Measurements from ENCODE around the gene HOXA1.

HOXA1 gene

GRCh38 chr7:27110186-27111031 is 14.6 kb upstream of the HOXA1 start:
- no peak for DNase-seq (ENCODE audit: low read depth)
- H3K4me3 ChIP-seq (ENCODE audit: low read length) = no peak overlapping the region
- no peak for TF ChIP-seq CTCF (conservative IDR thresholded peaks at IDR 0.05; ENCODE audit: low read depth, low read length)

GRCh38 chr7:27109466-27110185 is 13.8 kb upstream of the HOXA1 start:
- no peak for DNase-seq (ENCODE audit: low read depth)
- no peak overlapping the region for H3K4me3 ChIP-seq (ENCODE audit: low read length)
- TF ChIP-seq CTCF (conservative IDR thresholded peaks at IDR 0.05; ENCODE audit: low read depth, low read length) = no peak

GRCh38 chr7:27108390-27109127 is 12.8 kb upstream of the HOXA1 start:
- TF ChIP-seq CTCF (conservative IDR thresholded peaks at IDR 0.05; ENCODE audit: low read depth, low read length) = no peak
- H3K4me3 ChIP-seq (ENCODE audit: low read length) = no peak overlapping the region
- DNase-seq (ENCODE audit: low read depth) = no peak

GRCh38 chr7:27107391-27108381 is 11.9 kb upstream of the HOXA1 start:
- H3K4me3 ChIP-seq (ENCODE audit: low read length) = no peak overlapping the region
- no peak for TF ChIP-seq CTCF (conservative IDR thresholded peaks at IDR 0.05; ENCODE audit: low read depth, low read length)
- no peak for DNase-seq (ENCODE audit: low read depth)

GRCh38 chr7:27106901-27107240 is 11.1 kb upstream of the HOXA1 start:
- no peak for DNase-seq (ENCODE audit: low read depth)
- TF ChIP-seq CTCF (conservative IDR thresholded peaks at IDR 0.05; ENCODE audit: low read depth, low read length) = no peak
- H3K4me3 ChIP-seq (ENCODE audit: low read length) = no peak overlapping the region

GRCh38 chr7:27106181-27106900 is 10.5 kb upstream of the HOXA1 start:
- TF ChIP-seq CTCF (conservative IDR thresholded peaks at IDR 0.05; ENCODE audit: low read depth, low read length) = no peak
- no peak overlapping the region for H3K4me3 ChIP-seq (ENCODE audit: low read length)
- DNase-seq (ENCODE audit: low read depth) = no peak

All from retinal pigment epithelial cell (primary cell).